A549 (cell line): ENCODE measurements around the gene MFSD12. TPM values are rescaled to one million over a fixed set of nuclear protein-coding genes. Genes with fewer than 3 reads are reported as not detected.

ENCODE experiments used
- ATAC-seq, 2 experiments: fragments of 200-7000 bp in 1 of 2; fragments of >200 bp in 1 of 2; cut with Nextera tagmentation in 1 of 2; cut with Tn5 transposase in 1 of 2; 3 replicates each; pipeline versions ENCODE4 v1.8.0 to v1.9.1; 2018 to 2020; ENCODE audit warnings: mild to moderate bottlenecking in 1 of 2, moderate library complexity in 1 of 2
- CTCF ChIA-PET: fragments of 300-600 bp; sonication (Branson Sonifier 250); formaldehyde crosslinking; extraction: SDS; loops from one replicate; lab custom pipeline; 2021; ENCODE audit warnings: antibody characterized with exemption, inconsistent platforms; lab: Yijun Ruan, JAX
- POLR2A ChIA-PET: fragments of 350-600 bp; formaldehyde crosslinking; extraction: SDS; loops from one replicate; lab custom pipeline; 2021; ENCODE audit warnings: antibody characterized with exemption, inconsistent platforms; lab: Yijun Ruan, JAX
- DNase-seq, 2 experiments: peaks; one replicate each; pipeline versions ENCODE4 v3.0.0 to v3.0.0-alpha.2; 2011 to 2016; ENCODE audit warnings: low read depth in 1 of 2, low spot score in 1 of 2
- FAIRE-seq: peaks from 2 replicates; lab custom pipeline; 2011; peaks lifted over from hg19 to GRCh38; lab: Jason Lieb, UNC
- H3K27ac ChIP-seq, 2 experiments: fragments of >200 bp; sonication (Bioruptor Twin); formaldehyde crosslinking; 3 replicates each; pipeline ENCODE4 v1.5.1; 2016 to 2017
- H3K4me1 ChIP-seq: fragments of >200 bp; sonication (Bioruptor Twin); formaldehyde crosslinking; 3 replicates; pipeline ENCODE4 v1.6.1; 2016
- H3K4me2 ChIP-seq: fragments of >200 bp; sonication (Bioruptor Twin); formaldehyde crosslinking; 3 replicates; pipeline ENCODE4 v1.6.1; 2016
- H3K4me3 ChIP-seq: fragments of >200 bp; sonication (Bioruptor Twin); formaldehyde crosslinking; 3 replicates; pipeline ENCODE4 v1.5.1; 2016
- H3K9me3 ChIP-seq: fragments of >200 bp; sonication (Bioruptor Twin); formaldehyde crosslinking; 3 replicates; pipeline ENCODE4 v1.6.1; 2016
- CHD2 ChIP-seq: fragments of 150-350 bp; IDR thresholded peaks from 2 replicates; pipeline ENCODE4 v1.6.1; 2014; ENCODE audit warnings: low read length; ENCODE audit not compliant: partially characterized antibody
- CHD4 ChIP-seq: fragments of 200-600 bp; sonication (generic); IDR thresholded peaks from 2 replicates; pipeline ENCODE4 v1.6.1; 2016; ENCODE audit warnings: antibody characterized with exemption, mild to moderate bottlenecking, borderline replicate concordance
- GATA3 ChIP-seq: IDR thresholded peaks from 2 replicates; pipeline ENCODE4 v1.6.1; 2012; ENCODE audit warnings: borderline replicate concordance
- HEYL ChIP-seq: fragments of 250-450 bp; sonication (Bioruptor Pico); IDR thresholded peaks from 2 replicates; pipeline ENCODE4 v1.8.0; 2021; ENCODE audit warnings: mild to moderate bottlenecking, moderate library complexity
- HMGXB4 ChIP-seq: fragments of 250-450 bp; sonication (Bioruptor Pico); IDR thresholded peaks from 2 replicates; pipeline ENCODE4 v1.5.0; 2021; ENCODE audit warnings: mild to moderate bottlenecking, moderate library complexity, borderline replicate concordance
- HOXB13 ChIP-seq: fragments of 250-450 bp; sonication (Bioruptor Pico); IDR thresholded peaks from 2 replicates; pipeline ENCODE4 v1.5.0; 2020; ENCODE audit warnings: low read depth, mild to moderate bottlenecking, moderate library complexity
- HOXB5 ChIP-seq: fragments of 250-450 bp; sonication (Bioruptor Pico); IDR thresholded peaks from 2 replicates; pipeline ENCODE4 v1.5.0; 2020; ENCODE audit warnings: mild to moderate bottlenecking, moderate library complexity
- JUN ChIP-seq, 2 experiments: fragments of >200 bp; sonication (Bioruptor Twin); formaldehyde crosslinking; IDR thresholded peaks; 2 replicates in 1 of 2; 3 replicates in 1 of 2; pipeline ENCODE4 v1.6.1; 2016 to 2017
- MAX ChIP-seq: IDR thresholded peaks from 2 replicates; pipeline ENCODE4 v1.6.1; 2012
- MAZ ChIP-seq: fragments of 150-350 bp; IDR thresholded peaks from 2 replicates; pipeline ENCODE4 v1.6.1; 2014; ENCODE audit warnings: antibody characterized with exemption, low read depth, low read length, borderline replicate concordance
- MYC ChIP-seq: IDR thresholded peaks from 2 replicates; pipeline ENCODE4 v1.6.1; 2012; ENCODE audit warnings: mild to moderate bottlenecking, inconsistent platforms, low read length, improper control_type of control experiment, borderline replicate concordance
- NFE2L2 ChIP-seq: fragments of 150-350 bp; conservative IDR thresholded peaks from 2 replicates; pipeline ENCODE4 v1.6.1; 2014; ENCODE audit warnings: low read length
- PBX3 ChIP-seq: IDR thresholded peaks from 2 replicates; pipeline ENCODE4 v1.6.1; 2012
- PHF8 ChIP-seq: fragments of 200-600 bp; sonication (generic); IDR thresholded peaks from 2 replicates; pipeline ENCODE4 v1.6.1; 2016; ENCODE audit warnings: low read depth, mild to moderate bottlenecking, antibody characterized with exemption, moderate library complexity, borderline replicate concordance
- POLR2AphosphoS2 ChIP-seq: conservative IDR thresholded peaks from 2 replicates; pipeline ENCODE4 v1.6.1; 2012; ENCODE audit warnings: low read length, improper control_type of control experiment, inconsistent platforms
- RARB ChIP-seq: fragments of 250-450 bp; sonication (Bioruptor Pico); IDR thresholded peaks from 2 replicates; pipeline ENCODE4 v1.8.0; 2021; ENCODE audit warnings: mild to moderate bottlenecking, moderate library complexity
- TFCP2L1 ChIP-seq: fragments of 250-450 bp; sonication (Bioruptor Pico); IDR thresholded peaks from 2 replicates; pipeline ENCODE4 v1.5.0; 2021; ENCODE audit warnings: mild to moderate bottlenecking
- TP53 ChIP-seq: fragments of 250-450 bp; sonication (Bioruptor Pico); IDR thresholded peaks from 2 replicates; pipeline ENCODE4 v1.5.0; 2021; ENCODE audit warnings: mild to moderate bottlenecking, moderate library complexity
- USF2 ChIP-seq: fragments of 450-650 bp; IDR thresholded peaks from 2 replicates; pipeline ENCODE4 v1.6.1; 2014; ENCODE audit warnings: antibody characterized with exemption
- ZC3H11A ChIP-seq: fragments of 450-650 bp; IDR thresholded peaks from 2 replicates; pipeline ENCODE4 v1.6.1; 2014; ENCODE audit warnings: antibody characterized with exemption, mild to moderate bottlenecking
- ZFP36 ChIP-seq: fragments of 450-650 bp; IDR thresholded peaks from 2 replicates; pipeline ENCODE4 v1.6.1; 2014; ENCODE audit warnings: borderline replicate concordance; ENCODE audit not compliant: partially characterized antibody
- WGBS: methylation state at CpG from one replicate; pipeline ENCODE4 v1.1.6; 2017; ENCODE audit errors: missing lambda C conversion rate; 5-methylcytosine and 5-hydroxymethylcytosine counted together
- polyA plus RNA-seq, 4 experiments: library from polyadenylated mRNA; depleted of rRNA in 3 of 4; stranded (reverse); fragments of >200 nt; fragmentation: RNase III in 1 of 4; extraction: RNeasy Plus Mini Kit Qiagen cat#74134 plus additional on column Dnase treatment in 1 of 4; gene quantifications; 2 replicates in 3 of 4; 3 replicates in 1 of 4; pipeline ENCODE4 v1.2.3, GENCODE V29; 2011 to 2017

Gene MFSD12
- polyA plus RNA-seq, 2 of the 4 experiments (the other 2 are of a cell fraction): 52.5 to 115 TPM

- H3K4me2 ChIP-seq: no peak overlapping the region; the same call in 2 of the 3 replicates
- ChIA-PET CTCF (interaction anchor here (0.6 to 10.0 kb wide), 3 partner anchors 9 to 20 kb away, joined by 3 to 70 read pairs (median 54); partner anchors contain the start of gene HMG20B), POLR2A (no interaction called here)
- peaks cover 22% of the 10 kb centered on the region for H3K4me1 ChIP-seq
- 0 out of 6 replicates have a peak overlapping the region, but pooled peaks of 1 of the 2 experiments have one; percentile 33 for H3K27ac ChIP-seq
- FAIRE-seq (no peak), ATAC-seq (no peak), DNase-seq (no peak)
- no peak overlapping the region for H3K4me3 ChIP-seq
- TF ChIP-seq RARB (CRISPR knock-in tag) (no peak), HEYL (no peak), ZFP36 (no peak)
- H3K9me3 ChIP-seq: no peaks in the 10 kb centered on the region
- 91% methylated on average over 20 of the region's 21 CpGs for WGBS
Measured at GRCh38 chr19:3554254-3555083, 2.9 kb downstream of the MFSD12 start.

- H3K9me3 ChIP-seq: no peaks in the 10 kb centered on the region
- POLR2A ChIA-PET: no interaction called here
- CTCF ChIA-PET: interaction anchor here (1.9 kb wide), 1 partner anchor 24 kb away, joined by 11 read pairs; no protein-coding TSS in a partner anchor
- H3K4me3 ChIP-seq: no peak overlapping the region
- H3K27ac ChIP-seq: no peak overlapping the region
- no peak overlapping the region for H3K4me2 ChIP-seq
- DNase-seq (no peak), FAIRE-seq (no peak), ATAC-seq (no peak)
- no peak for TF ChIP-seq POLR2AphosphoS2
- TF ChIP-seq TP53: no peak
- TF ChIP-seq MAX: no peak
- TF ChIP-seq NFE2L2: no peak
- no peak for TF ChIP-seq HOXB13 (CRISPR knock-in tag)
- no peak for TF ChIP-seq CHD4
- no peak for TF ChIP-seq USF2
- TF ChIP-seq ZC3H11A: no peak
- no peak for TF ChIP-seq CHD2
- no peak for TF ChIP-seq HOXB5 (CRISPR knock-in tag)
- TF ChIP-seq MYC: no peak
- no peak for TF ChIP-seq GATA3
- no peak for TF ChIP-seq RARB (CRISPR knock-in tag)
- no peak for TF ChIP-seq JUN (IDR thresholded peaks at IDR 0.05)
- no peak for TF ChIP-seq TFCP2L1 (CRISPR knock-in tag)
- TF ChIP-seq PHF8: no peak
- TF ChIP-seq PBX3: no peak
- WGBS: 87% methylated on average over 9 of the region's 9 CpGs
- peaks cover 16% of the 10 kb centered on the region for H3K4me1 ChIP-seq
Measured at GRCh38 chr19:3551792-3552095, 5.6 kb downstream of the MFSD12 start.

GRCh38 chr19:3550947-3551791 lies 6.2 kb downstream of the MFSD12 start:
- Histone ChIP-seq H3K4me2 (no peak overlapping the region), H3K9me3 (no peaks in the 10 kb centered on the region), H3K4me1 (peaks cover 12% of the 10 kb centered on the region), H3K27ac (no peak overlapping the region), H3K4me3 (no peak overlapping the region)
- POLR2A ChIA-PET: no interaction called here
- DNase-seq (no peak), ATAC-seq (no peak), FAIRE-seq (no peak)
- WGBS: 91% methylated on average over 23 of the region's 34 CpGs
- CTCF ChIA-PET: interaction anchor here (0.6 to 1.9 kb wide), 2 partner anchors 24 to 100 kb away, joined by 3 to 11 read pairs; no protein-coding TSS in a partner anchor
- TF ChIP-seq HMGXB4 (CRISPR knock-in tag) (no peak), MAZ (no peak), TP53 (no peak)
